GM12872 (cell line): ENCODE results near the gene SEL1L.

Experiments used
- TF ChIP-seq, protein P1 (sequence below): IDR thresholded peaks from 3 replicates; pipeline ENCODE4 v1.5.1; 2011; ENCODE audit warnings: low read depth, mild to moderate bottlenecking, low read length, moderate library complexity; ENCODE audit not compliant: insufficient read depth

The SEL1L gene

DNA sequence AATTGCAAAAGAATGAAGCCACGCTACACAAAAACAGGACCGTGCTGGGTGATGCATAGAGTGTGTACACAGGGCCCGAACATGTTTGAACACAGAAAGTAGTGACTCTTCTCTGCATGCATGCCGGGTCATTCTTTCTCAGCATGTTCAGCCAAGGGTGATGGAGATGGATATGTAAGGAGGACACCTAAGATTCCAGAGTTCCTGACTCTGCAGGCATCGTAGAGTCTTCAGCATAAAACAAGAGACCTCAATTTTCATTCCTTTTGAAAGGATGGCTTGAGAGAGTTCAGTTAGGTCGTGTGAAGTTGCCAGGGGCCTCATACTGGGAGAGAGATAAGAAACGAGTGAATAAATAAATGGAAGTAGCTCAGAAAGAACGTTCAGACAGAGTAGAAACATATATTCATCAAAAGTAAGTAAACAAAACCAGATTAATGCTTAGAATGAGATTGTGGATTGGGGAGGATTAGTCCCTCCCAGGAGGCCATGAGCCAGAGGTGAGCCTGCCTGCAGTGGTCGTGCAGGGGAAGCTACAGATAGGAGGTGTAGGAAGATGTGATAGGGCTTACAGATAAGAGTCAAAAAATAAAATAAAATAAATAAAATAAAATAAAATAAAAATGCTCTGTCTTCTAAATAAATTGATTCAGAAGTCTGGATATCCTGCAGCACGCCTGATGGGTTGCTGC, 27.6 kb upstream of the SEL1L start:
- TF ChIP-seq, protein P1, sequence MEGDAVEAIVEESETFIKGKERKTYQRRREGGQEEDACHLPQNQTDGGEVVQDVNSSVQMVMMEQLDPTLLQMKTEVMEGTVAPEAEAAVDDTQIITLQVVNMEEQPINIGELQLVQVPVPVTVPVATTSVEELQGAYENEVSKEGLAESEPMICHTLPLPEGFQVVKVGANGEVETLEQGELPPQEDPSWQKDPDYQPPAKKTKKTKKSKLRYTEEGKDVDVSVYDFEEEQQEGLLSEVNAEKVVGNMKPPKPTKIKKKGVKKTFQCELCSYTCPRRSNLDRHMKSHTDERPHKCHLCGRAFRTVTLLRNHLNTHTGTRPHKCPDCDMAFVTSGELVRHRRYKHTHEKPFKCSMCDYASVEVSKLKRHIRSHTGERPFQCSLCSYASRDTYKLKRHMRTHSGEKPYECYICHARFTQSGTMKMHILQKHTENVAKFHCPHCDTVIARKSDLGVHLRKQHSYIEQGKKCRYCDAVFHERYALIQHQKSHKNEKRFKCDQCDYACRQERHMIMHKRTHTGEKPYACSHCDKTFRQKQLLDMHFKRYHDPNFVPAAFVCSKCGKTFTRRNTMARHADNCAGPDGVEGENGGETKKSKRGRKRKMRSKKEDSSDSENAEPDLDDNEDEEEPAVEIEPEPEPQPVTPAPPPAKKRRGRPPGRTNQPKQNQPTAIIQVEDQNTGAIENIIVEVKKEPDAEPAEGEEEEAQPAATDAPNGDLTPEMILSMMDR: no peak

DNA sequence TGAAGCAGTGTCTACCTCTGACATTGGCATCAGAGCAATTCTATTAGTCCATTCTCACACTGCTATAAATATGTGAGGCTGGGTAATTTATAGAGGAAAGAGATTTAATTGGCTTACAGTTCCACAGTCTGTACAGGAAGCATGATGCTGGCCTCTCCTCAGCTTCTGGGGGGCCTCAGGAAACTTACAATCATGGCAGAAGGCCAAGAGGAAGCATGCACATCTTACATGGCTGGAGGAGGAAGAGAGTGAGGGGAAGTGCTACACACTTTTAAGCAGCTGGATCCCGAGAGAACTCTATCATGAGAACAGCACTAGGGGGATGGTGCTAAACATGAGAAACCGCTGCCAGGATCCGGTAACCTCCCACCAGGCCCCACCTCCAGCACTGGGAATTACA, 25.7 kb upstream of the SEL1L start:
- TF ChIP-seq, protein P1: no peak

DNA sequence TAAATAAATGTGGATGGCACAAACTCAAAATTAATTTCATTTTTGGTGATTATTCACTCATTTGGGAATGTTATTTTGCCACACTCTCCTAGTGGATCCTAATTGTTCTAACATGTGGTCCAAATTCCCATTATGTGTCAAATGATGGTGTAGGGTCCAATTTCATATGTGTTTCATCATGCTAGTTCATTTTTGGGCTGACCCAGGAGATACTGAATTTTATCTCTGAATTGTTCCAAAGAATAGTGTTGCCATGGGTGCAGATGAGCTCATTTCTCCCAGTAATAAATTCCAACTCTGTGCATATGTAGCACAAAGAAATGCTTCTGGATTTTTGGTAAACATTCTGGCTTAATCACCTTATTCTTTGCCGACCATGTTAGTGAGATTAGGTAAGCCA, 23.5 kb upstream of the SEL1L start:
- TF ChIP-seq, protein P1: no peak

DNA sequence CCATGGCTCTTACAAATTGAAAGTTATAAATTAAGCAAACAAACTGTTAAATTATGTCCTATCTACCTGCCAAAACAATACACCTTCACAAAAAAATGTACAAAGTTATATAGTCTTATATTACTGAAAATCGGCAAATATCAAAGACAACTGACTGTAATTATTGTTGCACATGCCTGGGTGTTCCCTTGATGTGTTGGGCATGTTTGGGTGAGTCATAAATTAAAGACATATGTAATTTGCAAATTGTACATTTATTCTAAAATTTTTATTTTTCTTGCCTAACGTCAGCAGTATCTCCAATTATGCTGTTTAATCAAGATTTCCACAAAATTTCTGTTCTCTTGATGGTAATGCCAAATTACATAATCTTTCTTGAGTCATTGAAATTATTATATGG, 22.0 kb upstream of the SEL1L start:
- TF ChIP-seq, protein P1: no peak

DNA sequence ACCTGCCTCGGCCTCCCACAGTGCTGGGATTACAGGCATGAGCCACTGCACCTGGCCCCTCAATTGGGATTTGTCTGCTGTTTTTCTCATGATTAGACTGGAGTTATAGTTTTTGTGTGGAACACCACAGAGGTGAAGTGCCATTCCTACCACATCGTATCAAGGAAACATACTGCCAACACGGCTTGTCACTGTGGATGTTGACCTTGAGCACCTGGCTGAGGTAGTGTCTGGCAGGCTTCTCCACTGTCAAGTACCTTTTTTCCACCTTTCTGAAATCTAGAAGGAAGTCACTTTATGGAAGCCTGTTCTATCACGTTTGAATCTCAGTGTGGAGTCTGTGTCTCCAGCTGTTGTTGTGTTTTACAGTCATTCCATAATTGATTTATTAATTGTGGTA, 21.4 kb upstream of the SEL1L start:
- TF ChIP-seq, protein P1: no peak

DNA sequence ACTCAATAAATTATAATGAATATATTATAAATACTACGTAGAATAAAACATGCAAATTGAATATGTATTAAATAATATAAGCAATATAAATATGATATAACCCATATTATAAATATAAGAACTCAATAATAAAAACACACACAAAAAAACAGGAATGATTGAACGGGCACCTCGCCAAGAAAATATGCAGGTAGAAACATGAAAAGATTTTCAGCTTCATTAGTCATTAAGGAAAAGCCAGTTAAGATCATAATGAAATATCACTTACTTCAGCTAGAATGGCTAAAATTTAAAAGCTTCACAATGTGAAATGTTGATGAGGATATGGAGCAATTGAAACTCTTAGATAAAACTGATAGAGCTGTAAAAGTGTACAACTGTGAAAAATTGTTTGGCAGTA, 17.8 kb upstream of the SEL1L start:
- TF ChIP-seq, protein P1: no peak

DNA sequence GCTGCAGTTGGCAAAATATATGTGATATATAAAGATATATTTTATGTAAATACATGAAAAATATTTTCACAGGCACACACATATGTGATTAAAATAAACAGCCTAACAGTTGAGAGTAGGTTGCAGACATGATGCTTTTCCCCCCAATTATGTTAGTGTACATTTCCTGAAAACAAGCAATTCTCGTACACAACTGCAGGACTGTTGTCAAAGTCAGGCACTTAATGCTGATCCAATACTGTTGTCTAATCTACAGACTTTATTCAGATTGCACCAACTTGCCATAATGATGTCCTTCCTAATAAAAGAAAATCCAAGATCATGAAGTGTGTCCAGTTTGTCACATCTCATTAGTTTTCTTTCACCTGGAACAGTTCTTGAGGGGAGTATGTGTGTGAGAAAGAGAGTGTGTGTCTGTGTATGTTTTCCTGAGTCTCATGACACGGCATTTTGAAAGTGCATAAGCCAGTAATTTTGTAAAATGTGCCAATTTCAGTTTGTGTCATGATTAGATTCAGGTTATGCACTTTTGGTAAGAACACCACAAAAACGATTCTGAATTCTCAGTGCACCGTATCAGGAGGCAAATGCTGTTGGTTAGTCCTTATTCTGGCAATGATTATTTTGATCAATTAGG, 16.5 kb upstream of the SEL1L start:
- TF ChIP-seq, protein P1: no peak
